ENCODE data around the gene BRPF1. TPM values are rescaled to one million over a fixed set of nuclear protein-coding genes. Genes with fewer than 3 reads are reported as not detected.

BRPF1 gene
- total RNA-seq, 2 donors from 2014 or later, result 15.6 to 17.5 TPM

- intact Hi-C loops (cut with DNase I), result no loop called here
- DNase-seq (ENCODE audit: low spot score), result no peak
Measured at GRCh38 chr3:9729419-9729818, 2.1 kb upstream of the BRPF1 start.

GRCh38 chr3:9730657-9731205 lies 804 bp upstream of the BRPF1 start:
- intact Hi-C loops (cut with DNase I), result no loop called here
- no peak for DNase-seq (ENCODE audit: low spot score)

- intact Hi-C loops (cut with DNase I), result loop anchor here in 1 of 2 donors (2.0 kb wide), 1 partner anchor 15 kb away; no protein-coding TSS in a partner anchor
- peak; percentile 85 for DNase-seq (ENCODE audit: low spot score)
Measured at GRCh38 chr3:9732080-9732739, 675 bp downstream of the BRPF1 start.

GRCh38 chr3:9732740-9733115 lies 1.2 kb downstream of the BRPF1 start:
- intact Hi-C loops (cut with DNase I), result loop anchor here in 1 of 2 donors (2.0 kb wide), 1 partner anchor 14 kb away; no protein-coding TSS in a partner anchor
- DNase-seq (ENCODE audit: low spot score), result no peak

GRCh38 chr3:9736831-9737230 lies 5.3 kb downstream of the BRPF1 start:
- intact Hi-C loops (cut with DNase I), result no loop called here
- DNase-seq (ENCODE audit: low spot score), result no peak

GRCh38 chr3:9739181-9739580 lies 7.6 kb downstream of the BRPF1 start:
- intact Hi-C loops (cut with DNase I), result no loop called here
- DNase-seq (ENCODE audit: low spot score), result peak; percentile 77

- DNase-seq (ENCODE audit: low spot score), result no peak
- intact Hi-C loops (cut with DNase I), result no loop called here
Measured at GRCh38 chr3:9742560-9742959, 11.0 kb downstream of the BRPF1 start.

GRCh38 chr3:9743548-9743947 lies 12.0 kb downstream of the BRPF1 start:
- intact Hi-C loops (cut with DNase I), result no loop called here

GRCh38 chr3:9744162-9744561 lies 12.6 kb downstream of the BRPF1 start:
- DNase-seq (ENCODE audit: low spot score), result peak; percentile 67
- intact Hi-C loops (cut with DNase I), result no loop called here

More at GRCh38 chr3:9743548-9743947, 12.0 kb downstream of the BRPF1 start:
- DNase-seq (ENCODE audit: low spot score), result peak; percentile 74

GRCh38 chr3:9745521-9745920 lies 14.0 kb downstream of the BRPF1 start:
- intact Hi-C loops (cut with DNase I), result no loop called here
- DNase-seq (ENCODE audit: low spot score), result no peak

GRCh38 chr3:9746330-9746729 lies 14.8 kb downstream of the BRPF1 start:
- intact Hi-C loops (cut with DNase I), result loop anchor here in 1 of 2 donors (2.0 kb wide), 1 partner anchor 14 kb away; no protein-coding TSS in a partner anchor
- DNase-seq (ENCODE audit: low spot score), result no peak

- DNase-seq (ENCODE audit: low spot score), result no peak
- intact Hi-C loops (cut with DNase I), result loop anchor here in 1 of 2 donors (2.0 kb wide), 1 partner anchor 14 kb away; no protein-coding TSS in a partner anchor
Measured at GRCh38 chr3:9747267-9747666, 15.7 kb downstream of the BRPF1 start.

- intact Hi-C loops (cut with DNase I), result no loop called here
- DNase-seq (ENCODE audit: low spot score), result no peak
Measured at GRCh38 chr3:9748031-9748430, 16.5 kb downstream of the BRPF1 start.

GRCh38 chr3:9749296-9749644 lies 17.7 kb downstream of the BRPF1 start:
- intact Hi-C loops (cut with DNase I), result no loop called here
- no peak for DNase-seq (ENCODE audit: low spot score)

- intact Hi-C loops (cut with DNase I), result no loop called here
- peak; percentile 99 for DNase-seq (ENCODE audit: low spot score)
Measured at GRCh38 chr3:9749645-9750555, 18.4 kb downstream of the BRPF1 start, which contains the start of gene OGG1. OGG1 (plus strand) TSS chr3:9749952; CDS start chr3:9750287, 335 bp downstream.

- intact Hi-C loops (cut with DNase I), result no loop called here
- no peak for DNase-seq (ENCODE audit: low spot score)
Measured at GRCh38 chr3:9750556-9751411, 19.2 kb downstream of the BRPF1 start.

- DNase-seq (ENCODE audit: low spot score), result no peak
- intact Hi-C loops (cut with DNase I), result no loop called here
Measured at GRCh38 chr3:9754678-9755077, 23.1 kb downstream of the BRPF1 start.

- intact Hi-C loops (cut with DNase I), result no loop called here
- DNase-seq (ENCODE audit: low spot score), result no peak
Measured at GRCh38 chr3:9757427-9757826, 25.9 kb downstream of the BRPF1 start.

All from posterior vena cava (tissue), 2 donors.